Stimulated activated CD4-positive, alpha-beta T cell treated with anti-CD3 and anti-CD28 coated beads, TNF-alpha, amount 100 ng/mL, for 4 hours (primary cell): Measurements from ENCODE around the gene CDK19.
"Not testable (repeated sequence)": the region's sequence is repeated elsewhere in the genome, so short reads cannot be mapped to it uniquely, and the experiment has no call there.

Experiments used
- DNase-seq, 3 experiments: peaks; one replicate each; pipeline ENCODE4 v3.0.0-alpha.2; 2020; ENCODE audit warnings: low read depth in 3 of 3

CDK19 gene

DNA sequence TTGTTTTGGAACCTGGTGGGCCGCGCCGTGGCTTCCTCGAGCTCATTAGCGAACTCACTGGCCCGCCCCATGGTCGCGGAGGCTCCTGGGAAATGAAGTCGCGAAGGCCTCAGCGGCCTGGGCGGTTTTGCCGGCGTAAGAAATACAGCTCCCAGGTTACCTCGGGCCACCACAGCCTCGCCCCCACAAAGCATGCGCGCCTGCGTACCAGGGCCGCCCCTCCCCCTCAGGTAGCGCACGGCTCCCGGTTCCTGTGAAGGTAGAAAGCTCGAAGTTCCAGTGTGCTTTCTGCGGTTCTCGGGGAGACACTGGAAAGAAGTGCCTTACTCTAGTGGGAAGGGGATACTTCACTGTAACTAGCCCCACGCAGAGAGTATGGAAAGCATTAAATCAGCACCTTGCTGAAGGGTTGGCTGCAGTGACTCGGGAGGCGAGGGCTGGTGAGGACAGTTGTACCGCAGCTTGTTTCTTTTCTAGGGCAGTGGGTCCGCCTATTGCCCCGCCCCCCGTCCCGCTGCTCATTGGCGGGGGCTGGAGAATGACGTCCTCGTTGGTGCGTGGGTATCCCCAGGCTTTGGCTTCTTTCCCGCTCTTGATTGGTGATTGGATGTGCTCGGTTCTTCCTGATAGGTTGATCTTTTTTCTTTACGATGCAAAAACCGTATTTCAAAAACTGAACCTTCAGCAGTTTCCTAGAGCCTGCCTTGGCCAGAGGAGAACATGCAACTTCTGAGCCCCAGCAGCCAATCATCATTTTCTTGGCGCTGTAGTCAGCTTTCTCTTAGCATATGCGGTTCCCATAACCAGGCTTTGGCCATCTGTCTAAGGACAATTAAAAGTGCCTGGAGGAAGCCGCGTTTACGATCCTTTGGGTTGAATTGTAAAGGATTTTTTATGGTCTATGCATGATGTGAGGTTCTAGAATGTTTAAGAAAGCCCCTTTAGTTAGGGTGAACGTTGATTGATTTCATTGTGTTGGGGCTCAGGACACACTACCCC lies at the start of gene CDK19:
TSS of gene CDK19 (minus strand) at position 59 of the 999 bp plus-strand sequence. CDS start 333 bp downstream, outside the sequence.
- peak; percentile 94 to 97 (median 97) for DNase-seq

DNA sequence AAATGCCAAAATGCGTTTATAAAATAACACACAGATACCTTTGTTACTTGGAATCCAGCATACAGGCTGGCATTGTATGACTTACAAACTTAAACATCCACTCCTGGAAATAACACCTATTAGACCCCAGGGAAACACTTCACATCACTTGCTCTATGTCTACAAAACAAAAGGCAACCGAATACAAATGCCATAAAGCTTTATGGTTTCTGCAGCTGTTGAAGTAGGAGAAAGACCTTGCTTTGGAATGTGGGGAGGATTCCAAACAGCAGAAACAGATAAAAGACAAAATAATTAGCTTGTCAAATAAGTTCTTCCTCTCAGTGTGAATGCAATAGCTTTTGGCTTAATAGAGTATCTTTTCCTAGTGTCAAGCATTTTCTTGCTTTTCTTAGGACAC lies 49.6 kb upstream of the CDK19 start:
- no peak for DNase-seq

GRCh38 chr6:110859335-110859792 lies 44.1 kb upstream of the CDK19 start:
- no peak for DNase-seq

- DNase-seq = no peak
Measured at GRCh38 chr6:110858562-110859214, 43.4 kb upstream of the CDK19 start.

- DNase-seq = no peak
Measured at GRCh38 chr6:110858016-110858415, 42.7 kb upstream of the CDK19 start.

GRCh38 chr6:110856296-110856695 lies 41.0 kb upstream of the CDK19 start:
- DNase-seq = no peak

DNA sequence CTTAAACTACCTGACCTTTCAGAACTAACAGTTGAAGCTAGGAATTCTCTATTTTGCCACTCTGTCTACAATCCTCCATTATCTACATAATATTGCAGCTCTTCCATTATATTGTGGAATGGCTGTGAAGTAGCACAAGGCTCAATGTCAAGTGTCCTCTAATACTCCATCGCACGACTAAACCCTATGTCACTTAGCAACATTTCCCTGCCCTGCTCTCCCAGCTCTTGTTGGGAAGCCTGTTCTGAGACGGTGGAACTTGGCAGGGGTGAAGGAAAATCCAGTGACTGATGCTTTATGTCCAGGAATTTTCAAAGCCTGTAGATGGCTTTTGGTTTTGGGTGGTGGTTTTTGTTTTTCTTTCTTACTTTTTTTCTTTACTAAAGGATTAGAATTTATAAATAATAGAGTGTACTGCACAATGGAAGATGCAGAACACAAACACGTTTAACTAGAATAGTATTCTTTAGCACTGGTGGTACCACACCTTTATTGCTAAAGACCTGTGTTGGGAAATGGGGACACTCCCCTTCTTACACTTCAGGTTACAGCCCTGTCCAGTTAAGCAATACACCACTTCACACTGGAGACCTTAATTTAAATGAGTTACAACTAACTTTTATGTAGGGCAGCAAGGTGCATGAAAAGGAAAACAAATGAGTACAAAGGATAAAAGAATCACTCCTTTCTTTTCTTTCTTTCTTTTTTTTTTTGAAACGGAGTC lies 38.6 kb upstream of the CDK19 start:
- no peak for DNase-seq

- DNase-seq = no peak
Measured at GRCh38 chr6:110852773-110853172, 37.5 kb upstream of the CDK19 start.

DNA sequence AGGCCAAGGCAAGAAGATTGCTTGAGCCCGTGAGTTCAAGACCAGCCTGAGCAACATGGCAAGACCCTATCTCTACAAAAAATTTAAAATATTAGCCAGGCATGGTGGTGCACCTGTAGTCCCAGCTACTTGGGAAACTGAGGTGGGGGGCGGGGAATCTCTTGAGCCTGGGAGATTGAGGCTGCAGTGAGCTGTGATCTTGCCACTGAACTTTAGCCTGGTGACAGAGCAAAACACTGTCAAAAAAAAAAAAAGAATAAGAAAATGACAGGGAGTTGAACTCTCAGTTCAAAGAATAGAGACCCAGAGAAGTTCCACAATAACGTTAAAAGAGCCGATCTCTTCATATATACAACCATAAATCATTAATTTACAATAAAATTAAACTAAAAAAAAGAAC lies 34.5 kb upstream of the CDK19 start:
- no peak for DNase-seq

- no peak for DNase-seq
Measured at GRCh38 chr6:110841266-110841665, 26.0 kb upstream of the CDK19 start.

DNA sequence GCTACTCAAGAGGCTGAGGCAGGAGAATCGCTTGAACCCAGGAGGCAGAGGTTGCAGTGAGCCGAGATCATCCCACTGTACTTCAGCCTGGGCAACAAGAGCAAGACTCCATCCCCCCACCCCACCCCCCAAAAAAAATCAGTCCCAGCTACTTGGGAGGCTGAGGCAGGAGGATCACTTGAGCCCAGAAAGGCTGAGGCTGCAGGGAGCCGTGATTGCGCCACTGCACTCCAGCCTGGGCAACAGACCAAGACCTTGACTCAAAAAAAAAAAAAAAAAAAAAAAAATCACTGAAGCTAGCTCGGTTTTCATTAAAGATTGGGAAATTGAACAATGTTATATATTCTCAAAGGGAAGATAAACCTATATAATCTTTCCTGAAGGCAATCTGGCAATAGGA lies 20.5 kb upstream of the CDK19 start:
- not testable (repeated sequence) for DNase-seq

GRCh38 chr6:110833831-110834230 lies 18.6 kb upstream of the CDK19 start:
- DNase-seq = no peak

DNA sequence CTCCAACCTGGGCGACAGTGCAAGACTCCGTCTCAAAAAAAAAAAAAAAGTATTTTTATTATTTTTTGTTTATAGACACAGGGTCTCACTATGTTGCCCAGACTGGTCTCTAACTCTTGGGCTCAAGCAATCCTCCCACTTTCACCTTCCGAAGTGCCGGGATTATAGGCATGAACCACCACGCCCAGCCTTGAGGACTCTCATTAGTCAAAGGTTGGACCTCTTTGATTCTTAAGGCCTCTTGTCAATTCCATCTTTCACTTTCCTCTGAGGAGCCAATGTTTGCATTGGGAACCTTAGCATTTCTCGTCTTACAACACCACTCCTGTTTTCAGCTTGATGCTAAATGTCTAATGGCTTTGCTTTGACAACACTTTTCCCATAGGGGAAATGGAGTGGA lies 16.1 kb upstream of the CDK19 start:
- no peak for DNase-seq

DNA sequence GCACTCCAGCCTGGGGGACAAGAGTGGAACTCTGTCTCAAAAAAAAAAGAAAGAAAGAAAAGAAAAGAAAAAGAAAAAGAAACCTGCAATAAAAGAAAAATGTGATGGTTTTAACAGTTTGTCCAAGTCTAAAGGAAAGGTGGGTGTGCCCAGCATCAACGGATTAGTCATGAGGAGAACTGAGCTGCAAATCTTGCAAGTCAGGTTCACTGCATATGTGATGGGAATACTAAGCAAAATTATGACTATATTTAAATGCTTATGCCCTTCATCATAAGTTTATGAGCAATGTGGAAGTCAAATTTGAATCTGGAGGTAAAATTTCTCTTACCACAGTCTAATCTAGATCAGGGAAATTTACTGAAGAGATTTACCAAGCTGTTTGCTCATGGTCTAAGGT lies 13.1 kb upstream of the CDK19 start:
- DNase-seq = no peak

- no peak for DNase-seq
Measured at GRCh38 chr6:110826236-110827129, 11.2 kb upstream of the CDK19 start.

- DNase-seq = no peak
Measured at GRCh38 chr6:110823146-110823545, 7.9 kb upstream of the CDK19 start.

GRCh38 chr6:110822249-110822648 lies 7.0 kb upstream of the CDK19 start:
- DNase-seq = no peak

- no peak for DNase-seq
Measured at GRCh38 chr6:110816677-110817076, 1.4 kb upstream of the CDK19 start.

DNA sequence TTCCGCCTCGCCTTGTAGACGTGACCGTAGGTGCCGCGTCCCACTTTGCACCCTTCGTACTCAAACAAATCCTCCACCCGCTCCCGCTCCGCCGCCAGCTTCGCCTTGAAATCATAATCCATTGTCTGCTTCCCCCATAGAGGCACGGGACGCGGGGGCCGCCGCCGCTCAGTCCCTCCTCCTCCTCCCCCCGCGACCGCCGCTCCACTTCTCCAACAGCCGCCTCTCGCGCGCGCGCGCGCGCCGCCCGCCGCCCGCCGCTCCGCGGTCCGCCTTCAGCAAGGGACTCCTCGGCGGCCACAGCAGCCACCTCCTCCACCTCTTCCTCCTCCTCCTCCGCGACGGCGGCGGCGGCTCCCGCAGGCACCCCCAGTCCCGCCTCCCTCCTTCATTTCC lies 256 bp downstream of the CDK19 start:
- DNase-seq = no peak

- peak; percentile 22 to 28 (median 24) for DNase-seq
Measured at GRCh38 chr6:110814102-110815014, 911 bp downstream of the CDK19 start.
